AG09309 (cell line): Measurements from ENCODE around the gene S1PR5.
"Not testable (repeated sequence)": the region's sequence is repeated elsewhere in the genome, so short reads cannot be mapped to it uniquely, and the experiment has no call there.

Experiments
- DNase-seq: peaks from one replicate; pipeline ENCODE4 v3.0.0-alpha.2; 2010; ENCODE audit warnings: low read depth
- H3K4me3 ChIP-seq: 2 replicates; pipeline ENCODE4 v1.5.1; 2011; ENCODE audit warnings: mild to moderate bottlenecking, low read depth, low read length, moderate library complexity; ENCODE audit not compliant: control insufficient read depth
- CTCF ChIP-seq: IDR thresholded peaks from 2 replicates; pipeline ENCODE4 v1.5.1; 2011; ENCODE audit warnings: mild to moderate bottlenecking, low read depth, low read length, inconsistent platforms; ENCODE audit not compliant: insufficient read depth, control insufficient read depth; ENCODE audit errors: missing control alignments

Gene S1PR5

GRCh38 chr19:10537668-10538067, 20.4 kb upstream of the S1PR5 start:
- TF ChIP-seq CTCF = no peak
- no peak overlapping the region for H3K4me3 ChIP-seq
- DNase-seq = no peak

- no peak for DNase-seq
- no peak overlapping the region for H3K4me3 ChIP-seq
- TF ChIP-seq CTCF = no peak
Observed at GRCh38 chr19:10535613-10536012, 18.4 kb upstream of the S1PR5 start.

- TF ChIP-seq CTCF = no peak
- DNase-seq = peak; percentile 76
- H3K4me3 ChIP-seq = no peak overlapping the region
Observed at GRCh38 chr19:10533646-10534386, 16.6 kb upstream of the S1PR5 start.

- DNase-seq = no peak
- H3K4me3 ChIP-seq = no peak overlapping the region
- no peak for TF ChIP-seq CTCF
Observed at GRCh38 chr19:10532457-10532856, 15.2 kb upstream of the S1PR5 start.

- DNase-seq = not testable (repeated sequence)
Observed at GRCh38 chr19:10526887-10527286, 9.6 kb upstream of the S1PR5 start.

GRCh38 chr19:10525636-10526035, 8.4 kb upstream of the S1PR5 start:
- TF ChIP-seq CTCF = no peak
- no peak overlapping the region for H3K4me3 ChIP-seq
- no peak for DNase-seq

More at GRCh38 chr19:10526887-10527286, 9.6 kb upstream of the S1PR5 start:
- H3K4me3 ChIP-seq = not testable (repeated sequence)

- TF ChIP-seq CTCF = no peak
- no peak overlapping the region for H3K4me3 ChIP-seq
Observed at GRCh38 chr19:10523135-10523636, 5.9 kb upstream of the S1PR5 start.

More at GRCh38 chr19:10523135-10523636, 5.9 kb upstream of the S1PR5 start:
- no peak for DNase-seq
